Activated naive CD8-positive, alpha-beta T cell treated with anti-CD3 and anti-CD28 coated beads for 36 hours (primary cell): ENCODE data around the gene SEMA3A. TPM values are rescaled to one million over a fixed set of nuclear protein-coding genes. Genes with fewer than 3 reads are reported as not detected.
A peak's percentile ranks its signal among the peaks of the same experiment; 100 is the strongest.

ENCODE experiments used
- DNase-seq: peaks from one replicate; pipeline ENCODE4 v3.0.0; 2021
- H3K27ac Mint-ChIP-seq: one replicate; pipeline ENCODE4 v1.8.0; 2022; ENCODE audit warnings: mild to moderate bottlenecking, moderate library complexity, mixed read lengths
- H3K27me3 Mint-ChIP-seq: one replicate; pipeline ENCODE4 v1.8.0; 2022; ENCODE audit warnings: mild to moderate bottlenecking, mixed read lengths
- H3K36me3 Mint-ChIP-seq: one replicate; pipeline ENCODE4 v1.8.0; 2021; ENCODE audit warnings: mild to moderate bottlenecking, mixed read lengths
- H3K4me1 Mint-ChIP-seq: one replicate; pipeline ENCODE4 v1.8.0; 2021; ENCODE audit warnings: mixed read lengths
- H3K4me3 Mint-ChIP-seq: one replicate; pipeline ENCODE4 v1.8.0; 2022; ENCODE audit warnings: mild to moderate bottlenecking, moderate library complexity, mixed read lengths
- H3K9me3 Mint-ChIP-seq: one replicate; pipeline ENCODE4 v1.8.0; 2022; ENCODE audit warnings: mixed read lengths
- total RNA-seq, 2 experiments: library from RNA; stranded (reverse); gene quantifications; one replicate each; pipeline ENCODE4 v1.2.3, GENCODE V29; 2021

The SEMA3A gene
- total RNA-seq, 2 experiments from 2014 or later, result 1.9 to 2.2 TPM

DNA sequence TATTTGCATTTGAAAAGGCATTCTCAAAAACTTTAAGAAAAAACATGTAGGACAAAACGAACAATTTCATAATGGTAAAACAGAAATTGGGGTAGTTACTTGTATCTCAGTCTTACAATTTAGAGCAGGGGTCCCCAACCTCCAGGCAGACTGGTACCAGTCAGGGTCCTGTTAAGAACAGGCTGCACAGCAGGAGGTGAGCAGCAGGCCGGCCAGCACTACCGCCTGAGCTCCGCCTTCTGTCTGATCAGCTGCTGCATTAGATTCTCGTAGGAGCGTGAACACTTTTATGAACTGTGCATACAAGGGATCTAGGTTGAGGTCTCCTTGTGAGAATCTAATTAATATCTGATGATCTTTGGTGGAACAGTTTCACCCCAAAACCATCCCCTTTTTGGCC is 77.3 kb downstream of the SEMA3A start:
- Mint-ChIP-seq H3K9me3 (no peaks in the 10 kb centered on the region), H3K27me3 (no peaks in the 10 kb centered on the region), H3K36me3 (no peaks in the 10 kb centered on the region), H3K4me3 (no peak overlapping the region), H3K27ac (no peak overlapping the region), H3K4me1 (peaks cover 4% of the 10 kb centered on the region)
- DNase-seq, result no peak

DNA sequence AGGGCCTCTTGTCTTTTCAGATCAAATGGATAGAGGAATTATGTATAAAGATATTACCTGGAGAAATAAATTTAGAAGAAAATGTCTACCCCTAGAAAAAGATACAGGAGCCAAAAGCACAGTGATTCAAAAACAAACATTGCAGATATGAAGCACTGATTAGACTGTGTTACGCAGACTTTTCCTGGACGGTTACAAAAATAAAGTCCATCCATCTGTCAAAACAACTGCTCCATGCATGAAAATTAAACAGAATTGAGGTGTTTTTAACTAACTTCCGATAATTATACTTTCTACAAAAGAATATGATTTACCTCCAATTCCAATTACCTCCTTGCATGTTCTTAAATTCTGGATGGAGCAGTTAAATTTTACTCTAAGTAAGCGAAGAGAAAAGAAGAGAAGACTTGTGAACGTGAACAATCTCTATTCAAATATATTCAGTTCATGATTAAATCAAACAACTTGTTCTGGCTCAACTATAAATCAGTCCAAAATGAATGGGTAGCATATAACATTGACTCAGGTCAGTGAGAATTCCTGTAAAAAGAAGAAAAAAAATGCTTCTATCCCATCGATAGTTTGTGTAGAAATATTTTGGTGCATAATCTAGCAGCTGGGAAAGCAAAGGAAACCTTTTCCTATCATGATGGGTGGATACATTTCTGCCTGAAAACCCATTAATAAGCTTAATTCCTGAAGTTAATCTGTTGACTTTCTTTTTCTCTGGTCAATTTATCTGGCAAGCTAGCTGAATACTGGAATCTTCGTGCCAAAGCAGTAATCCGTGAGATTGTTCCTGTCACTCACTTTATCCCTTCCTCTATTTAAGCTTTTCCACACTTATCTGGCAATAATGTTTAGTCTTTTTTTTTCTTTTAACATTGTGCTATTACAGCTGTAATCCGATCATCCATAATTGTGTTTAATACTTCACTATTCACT is 80.4 kb downstream of the SEMA3A start:
- no peaks in the 10 kb centered on the region for H3K36me3 Mint-ChIP-seq
- H3K27ac Mint-ChIP-seq, result no peak overlapping the region
- H3K4me3 Mint-ChIP-seq, result no peak overlapping the region
- DNase-seq, result no peak
- H3K4me1 Mint-ChIP-seq, result peaks cover 4% of the 10 kb centered on the region
- H3K9me3 Mint-ChIP-seq, result no peaks in the 10 kb centered on the region
- no peaks in the 10 kb centered on the region for H3K27me3 Mint-ChIP-seq

DNA sequence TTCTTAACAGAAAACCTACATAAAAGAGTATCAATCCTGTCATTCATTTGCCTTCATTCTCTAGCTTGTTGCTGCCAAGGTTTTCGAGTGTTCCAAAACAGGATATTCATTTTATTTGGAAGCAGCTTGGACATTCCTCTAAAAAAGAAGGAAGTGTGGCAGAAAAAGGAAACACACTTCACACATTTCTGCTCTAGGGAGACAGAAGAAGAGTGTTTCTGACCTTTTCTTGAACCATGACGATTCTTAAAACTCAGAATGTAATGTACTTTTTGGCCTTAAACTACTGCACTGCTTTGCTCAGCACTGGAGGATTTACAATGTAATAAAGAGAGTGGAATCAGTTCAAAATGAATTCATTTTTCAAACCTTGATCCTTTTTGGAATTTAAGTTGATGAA is 81.3 kb downstream of the SEMA3A start:
- Mint-ChIP-seq H3K27me3 (no peaks in the 10 kb centered on the region), H3K4me1 (peaks cover 4% of the 10 kb centered on the region), H3K36me3 (no peaks in the 10 kb centered on the region), H3K4me3 (no peak overlapping the region), H3K9me3 (no peaks in the 10 kb centered on the region), H3K27ac (no peak overlapping the region)
- no peak for DNase-seq

DNA sequence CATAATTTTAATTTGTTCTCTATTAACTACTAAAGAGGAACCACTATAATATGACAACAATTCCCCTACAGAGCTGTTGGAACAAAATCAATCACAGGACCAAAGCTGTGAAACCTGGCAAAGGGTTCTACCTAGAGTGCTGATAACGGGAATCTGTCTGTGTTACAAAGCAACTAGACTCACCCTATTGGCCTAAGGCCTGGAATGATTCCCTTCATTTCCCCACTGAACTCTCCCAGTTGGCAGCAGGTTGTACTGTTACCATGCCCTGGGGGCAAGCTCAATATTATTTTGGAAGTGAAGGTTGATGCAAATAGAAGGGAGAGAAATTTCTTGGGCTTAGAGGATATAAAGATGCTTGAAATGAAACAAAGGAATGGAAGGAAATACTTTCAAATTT is 81.8 kb downstream of the SEMA3A start:
- Mint-ChIP-seq H3K4me3 (no peak overlapping the region), H3K27ac (no peak overlapping the region), H3K36me3 (no peaks in the 10 kb centered on the region), H3K9me3 (no peaks in the 10 kb centered on the region), H3K27me3 (no peaks in the 10 kb centered on the region), H3K4me1 (peaks cover 4% of the 10 kb centered on the region)
- DNase-seq, result no peak

DNA sequence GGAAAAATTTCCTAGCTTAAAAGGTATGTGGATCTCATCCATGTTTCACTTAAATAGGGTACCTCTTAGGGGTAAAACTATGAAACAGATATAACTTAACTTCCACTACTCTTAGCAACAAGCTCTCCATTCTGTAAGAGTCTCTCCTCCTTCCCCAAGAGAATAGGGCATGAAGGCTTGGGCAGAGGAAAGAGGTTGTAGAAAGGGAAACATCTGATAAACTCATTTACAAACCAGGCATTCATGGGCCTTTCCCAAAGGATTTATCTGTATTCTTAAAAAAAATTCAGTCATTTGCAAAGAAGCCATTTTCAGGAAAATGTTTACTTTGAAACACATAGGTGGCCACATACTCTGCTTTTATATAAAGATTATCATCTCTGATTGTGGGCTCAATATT is 82.7 kb downstream of the SEMA3A start:
- Mint-ChIP-seq H3K27ac (no peak overlapping the region), H3K4me1 (peaks cover 4% of the 10 kb centered on the region), H3K27me3 (no peaks in the 10 kb centered on the region), H3K36me3 (no peaks in the 10 kb centered on the region), H3K4me3 (no peak overlapping the region), H3K9me3 (no peaks in the 10 kb centered on the region)
- DNase-seq, result no peak

DNA sequence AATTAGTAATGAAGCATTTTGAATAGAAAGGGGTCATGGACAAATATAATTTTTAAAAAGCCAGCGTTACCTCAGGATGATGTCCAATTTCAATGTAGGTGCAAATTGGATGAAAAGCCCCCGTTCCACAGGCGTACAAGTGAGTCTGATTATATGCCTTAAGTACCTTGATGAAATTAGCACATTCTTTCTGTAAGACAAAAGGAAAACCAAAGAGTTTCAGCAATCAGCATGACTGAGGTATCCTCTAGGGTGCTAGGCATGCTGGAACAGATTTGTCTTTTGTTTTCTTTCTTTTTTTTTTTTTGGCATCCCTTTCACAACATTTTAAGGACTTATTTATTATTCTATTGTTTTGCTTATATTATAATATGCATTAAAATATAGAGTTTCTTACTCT is 84.2 kb downstream of the SEMA3A start:
- no peak for DNase-seq
- no peak overlapping the region for H3K27ac Mint-ChIP-seq
- no peaks in the 10 kb centered on the region for H3K36me3 Mint-ChIP-seq

DNA sequence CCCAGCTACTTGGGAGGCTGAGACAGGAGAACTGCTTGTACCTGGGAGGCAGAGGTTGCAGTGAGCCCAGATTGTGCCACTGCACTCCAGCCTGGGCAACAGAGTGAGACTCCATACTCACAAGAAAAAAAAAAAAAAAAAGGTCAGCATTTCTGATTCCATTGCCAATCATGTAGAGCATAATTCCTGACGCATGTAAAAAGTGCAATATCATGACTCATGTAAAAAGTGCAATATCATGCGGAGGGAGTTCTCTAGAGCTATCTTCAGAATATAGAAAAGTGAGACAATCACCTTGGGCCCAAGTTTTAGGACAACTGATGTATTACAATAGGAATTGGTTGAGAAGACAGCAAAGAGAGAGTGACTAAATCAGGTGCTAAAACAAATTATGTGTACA is 85.8 kb downstream of the SEMA3A start:
- H3K27ac Mint-ChIP-seq, result no peak overlapping the region
- peaks cover 4% of the 10 kb centered on the region for H3K4me1 Mint-ChIP-seq
- no peak overlapping the region for H3K4me3 Mint-ChIP-seq
- H3K36me3 Mint-ChIP-seq, result no peaks in the 10 kb centered on the region
- no peaks in the 10 kb centered on the region for H3K9me3 Mint-ChIP-seq
- no peak for DNase-seq
- H3K27me3 Mint-ChIP-seq, result no peaks in the 10 kb centered on the region

More for the DNA sequence above, 84.2 kb downstream of the SEMA3A start:
- Mint-ChIP-seq H3K9me3 (no peaks in the 10 kb centered on the region), H3K27me3 (no peaks in the 10 kb centered on the region), H3K4me3 (no peak overlapping the region), H3K4me1 (peaks cover 4% of the 10 kb centered on the region)

DNA sequence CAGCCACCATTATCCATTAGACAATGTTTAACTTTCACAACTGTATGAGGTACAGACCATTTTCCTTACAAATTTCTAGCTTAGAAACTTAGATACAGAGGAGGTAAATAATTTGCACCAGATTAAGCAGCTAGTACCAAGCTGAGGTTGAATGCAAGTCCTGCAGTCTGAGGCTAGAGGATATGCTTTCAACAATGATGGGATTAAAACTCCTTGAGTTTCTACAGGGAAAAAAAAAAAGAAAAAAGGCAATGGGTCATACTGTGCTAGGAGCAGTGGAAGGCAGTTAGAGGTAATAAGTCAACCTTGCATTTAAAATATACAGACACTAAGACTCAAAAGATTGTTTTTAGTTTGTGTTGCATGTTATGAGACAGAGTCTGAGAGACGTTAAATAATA is 86.5 kb downstream of the SEMA3A start:
- Mint-ChIP-seq H3K27me3 (no peaks in the 10 kb centered on the region), H3K4me3 (no peak overlapping the region), H3K36me3 (no peaks in the 10 kb centered on the region), H3K9me3 (no peaks in the 10 kb centered on the region), H3K4me1 (no peaks in the 10 kb centered on the region), H3K27ac (no peak overlapping the region)
- no peak for DNase-seq

DNA sequence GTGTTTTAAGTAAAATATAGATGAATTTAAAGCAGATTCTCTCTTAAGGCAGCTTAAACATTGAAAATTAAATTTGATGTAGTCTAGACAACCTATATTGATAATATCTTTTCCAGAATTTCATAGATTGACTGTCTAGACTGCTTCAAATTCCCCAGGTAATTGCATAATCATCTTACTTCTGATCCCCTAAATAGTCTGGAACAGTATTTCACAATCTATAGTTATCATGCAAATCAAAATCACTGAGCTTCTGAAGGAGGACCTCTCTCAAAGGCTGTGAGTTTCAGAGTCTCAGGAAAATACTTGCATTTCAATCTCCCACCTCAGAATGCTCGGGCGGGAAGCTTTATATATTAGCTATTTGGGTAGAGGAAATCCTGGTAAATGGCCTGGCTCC is 87.3 kb downstream of the SEMA3A start:
- no peaks in the 10 kb centered on the region for H3K9me3 Mint-ChIP-seq
- H3K4me1 Mint-ChIP-seq, result peaks cover under 1% of the 10 kb centered on the region
- no peaks in the 10 kb centered on the region for H3K27me3 Mint-ChIP-seq
- no peaks in the 10 kb centered on the region for H3K36me3 Mint-ChIP-seq
- DNase-seq, result no peak
- H3K27ac Mint-ChIP-seq, result no peak overlapping the region
- H3K4me3 Mint-ChIP-seq, result no peak overlapping the region

DNA sequence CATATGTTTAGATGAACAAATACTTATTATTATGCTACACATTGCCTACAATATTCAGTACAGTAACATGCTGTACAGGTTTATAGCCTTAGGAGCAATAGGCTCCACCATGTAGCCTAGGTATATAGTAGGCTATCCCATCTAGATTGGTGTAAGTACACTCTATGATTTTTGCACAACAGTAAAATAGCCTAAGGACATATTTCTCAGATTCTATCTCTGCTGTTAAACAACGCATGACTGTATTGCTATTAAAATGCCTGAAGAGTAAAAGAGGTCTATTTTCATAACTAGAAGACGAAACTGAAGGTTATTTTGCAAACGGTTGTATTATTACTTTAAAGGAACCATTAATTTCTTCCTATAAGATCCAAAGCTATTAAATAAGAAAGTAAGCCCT is 88.3 kb downstream of the SEMA3A start:
- H3K4me1 Mint-ChIP-seq, result peaks cover 2% of the 10 kb centered on the region
- H3K9me3 Mint-ChIP-seq, result no peaks in the 10 kb centered on the region
- no peak for DNase-seq
- H3K27ac Mint-ChIP-seq, result no peak overlapping the region
- no peaks in the 10 kb centered on the region for H3K36me3 Mint-ChIP-seq
- no peak overlapping the region for H3K4me3 Mint-ChIP-seq
- H3K27me3 Mint-ChIP-seq, result no peaks in the 10 kb centered on the region

DNA sequence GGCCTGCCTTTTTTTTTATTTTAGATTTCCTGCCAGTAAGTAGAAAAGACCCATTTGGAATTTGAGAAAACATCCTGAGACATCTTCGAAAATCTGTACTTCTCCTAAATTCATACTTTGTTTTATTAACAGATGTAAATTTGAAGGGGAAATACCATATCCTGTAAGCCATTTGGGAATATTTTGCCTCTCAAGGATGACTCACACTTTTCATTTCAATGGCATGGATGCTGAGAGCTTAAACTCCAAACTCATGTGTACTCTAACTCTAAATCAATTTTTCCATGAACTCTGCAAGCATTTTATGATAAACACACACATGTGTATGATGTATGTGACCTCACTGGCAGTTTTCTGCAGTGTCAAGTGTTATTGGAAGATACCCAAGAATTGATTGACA is 89.0 kb downstream of the SEMA3A start:
- Mint-ChIP-seq H3K36me3 (no peaks in the 10 kb centered on the region), H3K4me1 (peaks cover 2% of the 10 kb centered on the region), H3K9me3 (no peaks in the 10 kb centered on the region)

DNA sequence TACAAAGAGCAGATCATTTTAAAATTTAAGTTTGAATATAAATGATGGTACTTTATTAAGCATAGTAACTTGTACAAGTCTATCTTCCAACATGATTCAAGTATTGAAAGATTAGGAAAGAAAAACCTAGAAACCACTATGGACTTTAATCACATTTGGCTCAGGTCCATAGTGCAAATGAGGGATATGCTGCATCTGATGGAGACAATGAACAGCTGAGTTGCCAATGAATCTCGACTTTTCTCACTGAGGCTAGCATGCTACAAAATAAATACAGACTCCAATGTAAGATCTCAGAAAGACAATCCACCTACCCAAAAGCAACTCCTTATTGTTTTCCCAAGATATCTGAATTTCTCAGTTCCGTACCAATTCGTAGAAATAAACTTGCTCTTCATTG is 89.8 kb downstream of the SEMA3A start:
- no peaks in the 10 kb centered on the region for H3K36me3 Mint-ChIP-seq
- H3K9me3 Mint-ChIP-seq, result no peaks in the 10 kb centered on the region
- no peak overlapping the region for H3K4me3 Mint-ChIP-seq

More for the DNA sequence above, 89.0 kb downstream of the SEMA3A start:
- H3K4me3 Mint-ChIP-seq, result no peak overlapping the region
- DNase-seq, result no peak
- no peak overlapping the region for H3K27ac Mint-ChIP-seq
- H3K27me3 Mint-ChIP-seq, result no peaks in the 10 kb centered on the region

DNA sequence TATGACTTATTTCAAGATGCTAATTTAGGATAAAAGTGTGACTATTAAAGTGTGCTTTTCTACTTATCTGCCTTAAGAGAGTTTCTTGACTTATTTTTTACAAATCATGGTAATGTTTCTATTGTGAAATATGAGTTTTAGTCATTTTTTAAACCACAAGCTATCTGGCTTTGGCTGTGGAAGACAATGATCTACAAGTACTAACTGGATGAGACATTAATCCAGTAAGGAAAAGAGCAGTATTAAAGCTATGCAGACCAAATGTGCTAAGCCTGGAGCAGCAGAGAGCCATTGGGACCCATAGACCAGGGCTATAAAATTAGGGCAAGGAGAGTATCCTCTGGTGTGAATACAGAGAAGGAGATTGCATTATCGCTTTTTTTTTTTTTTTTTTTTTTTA is 92.4 kb downstream of the SEMA3A start:
- no peaks in the 10 kb centered on the region for H3K27me3 Mint-ChIP-seq
- H3K9me3 Mint-ChIP-seq, result no peaks in the 10 kb centered on the region
- H3K4me3 Mint-ChIP-seq, result no peak overlapping the region
- no peaks in the 10 kb centered on the region for H3K36me3 Mint-ChIP-seq
- no peak for DNase-seq
- peaks cover 2% of the 10 kb centered on the region for H3K4me1 Mint-ChIP-seq
- H3K27ac Mint-ChIP-seq, result no peak overlapping the region

More for the DNA sequence above, 89.8 kb downstream of the SEMA3A start:
- Mint-ChIP-seq H3K4me1 (peaks cover 2% of the 10 kb centered on the region), H3K27me3 (no peaks in the 10 kb centered on the region), H3K27ac (no peak overlapping the region)
- DNase-seq, result no peak

DNA sequence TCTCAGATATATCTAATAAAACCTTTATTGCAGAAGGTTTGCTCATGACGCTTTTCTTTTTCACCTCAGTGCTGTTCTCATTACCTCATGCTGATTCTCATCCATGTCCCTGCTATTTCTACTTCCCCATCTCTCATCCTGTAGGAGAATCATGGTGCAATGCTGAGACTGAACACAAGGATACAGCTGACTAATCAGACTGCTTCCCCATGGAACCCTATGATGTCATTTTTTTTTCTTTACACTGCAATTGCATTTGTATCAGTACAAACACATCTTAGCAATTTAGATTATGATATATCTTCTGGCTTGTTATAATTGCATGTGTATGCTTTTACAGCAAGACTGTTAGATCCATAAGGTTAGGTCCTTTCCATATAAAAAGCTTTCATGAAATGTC is 93.7 kb downstream of the SEMA3A start:
- H3K4me3 Mint-ChIP-seq, result no peak overlapping the region

DNA sequence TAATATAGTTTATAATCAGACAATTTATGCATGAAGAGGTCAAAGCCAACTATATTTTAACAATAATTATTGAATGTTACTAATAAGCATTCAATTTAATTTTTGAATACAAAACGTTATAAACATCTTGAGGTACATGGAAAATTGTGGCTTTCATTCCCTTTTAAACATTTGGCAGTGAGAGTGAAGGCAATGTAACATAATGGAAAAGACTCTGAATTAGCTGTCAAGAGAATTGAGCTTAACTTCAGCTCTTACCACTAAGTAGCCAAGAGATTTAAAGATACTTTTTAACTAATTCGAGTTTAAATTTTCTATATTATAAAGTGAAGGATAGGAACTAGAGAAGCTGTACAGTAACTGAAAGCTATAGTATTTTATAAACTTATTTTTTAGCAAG is 98.6 kb downstream of the SEMA3A start:
- Mint-ChIP-seq H3K36me3 (no peaks in the 10 kb centered on the region), H3K4me1 (peaks cover 24% of the 10 kb centered on the region), H3K27me3 (no peaks in the 10 kb centered on the region), H3K4me3 (no peak overlapping the region), H3K9me3 (peaks cover 5% of the 10 kb centered on the region), H3K27ac (no peak overlapping the region)
- DNase-seq, result no peak

More for the DNA sequence above, 93.7 kb downstream of the SEMA3A start:
- Mint-ChIP-seq H3K9me3 (no peaks in the 10 kb centered on the region), H3K27ac (no peak overlapping the region), H3K27me3 (no peaks in the 10 kb centered on the region), H3K36me3 (no peaks in the 10 kb centered on the region), H3K4me1 (peaks cover 4% of the 10 kb centered on the region)
- DNase-seq, result no peak

DNA sequence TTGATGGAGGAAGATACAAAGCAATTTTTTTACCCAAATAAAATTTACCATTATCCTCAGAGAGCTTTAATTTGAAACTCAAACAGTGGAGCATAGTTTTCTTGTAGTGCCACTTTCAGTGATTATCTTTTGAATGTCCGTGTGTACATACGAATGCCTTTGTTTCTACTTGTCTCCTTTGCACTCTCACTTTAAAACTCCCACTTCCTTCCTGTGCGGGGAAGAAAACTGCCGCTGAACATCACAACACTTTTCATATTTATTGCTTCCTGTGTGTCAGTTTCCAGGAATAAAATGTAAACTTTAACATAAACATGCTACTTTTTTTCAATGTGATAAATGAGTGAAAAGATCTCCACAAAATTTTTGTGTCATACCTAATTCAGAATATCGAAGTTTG is 102.4 kb downstream of the SEMA3A start:
- Mint-ChIP-seq H3K4me1 (peaks cover 35% of the 10 kb centered on the region), H3K36me3 (no peaks in the 10 kb centered on the region), H3K27me3 (no peaks in the 10 kb centered on the region)

More for the DNA sequence above, 102.4 kb downstream of the SEMA3A start:
- peak; percentile 4 for DNase-seq
- peaks cover 5% of the 10 kb centered on the region for H3K9me3 Mint-ChIP-seq
- peak overlapping the region; percentile 63 for H3K4me3 Mint-ChIP-seq
- peak overlapping the region; percentile 84 for H3K27ac Mint-ChIP-seq
